GM12874 (cell line): ENCODE results near the gene POU5F1.

Source experiments
- TF ChIP-seq, protein P1 (sequence below): IDR thresholded peaks from 2 replicates; pipeline ENCODE4 v1.5.1; 2011; ENCODE audit warnings: low read depth, mild to moderate bottlenecking, control low read depth, low read length, moderate library complexity; ENCODE audit not compliant: insufficient read depth

The POU5F1 gene

DNA sequence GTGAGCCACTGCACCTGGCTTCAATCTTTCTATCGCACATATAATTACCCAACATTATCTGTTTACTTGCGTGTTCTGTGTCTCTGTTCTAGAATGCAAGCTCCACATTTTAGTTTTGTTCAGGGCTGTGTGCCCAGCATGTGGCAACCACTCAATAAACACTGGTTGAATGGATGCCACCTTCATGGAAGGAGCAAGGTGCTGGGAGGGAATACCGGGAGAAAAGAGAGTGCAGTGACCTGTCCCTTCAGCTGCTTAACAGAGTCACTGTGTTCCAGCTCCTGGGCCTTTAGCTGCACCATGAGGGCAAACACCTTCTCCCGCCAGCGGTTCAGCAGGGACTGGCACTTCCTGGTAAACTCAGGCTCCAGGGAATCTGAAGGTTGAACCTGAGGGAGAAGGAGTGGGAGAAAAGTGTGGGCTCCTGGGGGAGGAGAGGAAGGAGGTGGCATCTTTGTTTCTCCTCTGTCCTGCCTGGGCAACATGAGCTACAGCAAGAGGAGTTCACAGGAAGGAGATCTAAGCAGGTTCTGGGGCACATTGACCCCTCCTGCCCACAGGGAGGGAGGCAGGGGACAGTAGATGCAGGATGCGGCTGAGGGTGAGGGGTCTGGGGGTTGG is 20.5 kb downstream of the POU5F1 start:
- TF ChIP-seq, protein P1, sequence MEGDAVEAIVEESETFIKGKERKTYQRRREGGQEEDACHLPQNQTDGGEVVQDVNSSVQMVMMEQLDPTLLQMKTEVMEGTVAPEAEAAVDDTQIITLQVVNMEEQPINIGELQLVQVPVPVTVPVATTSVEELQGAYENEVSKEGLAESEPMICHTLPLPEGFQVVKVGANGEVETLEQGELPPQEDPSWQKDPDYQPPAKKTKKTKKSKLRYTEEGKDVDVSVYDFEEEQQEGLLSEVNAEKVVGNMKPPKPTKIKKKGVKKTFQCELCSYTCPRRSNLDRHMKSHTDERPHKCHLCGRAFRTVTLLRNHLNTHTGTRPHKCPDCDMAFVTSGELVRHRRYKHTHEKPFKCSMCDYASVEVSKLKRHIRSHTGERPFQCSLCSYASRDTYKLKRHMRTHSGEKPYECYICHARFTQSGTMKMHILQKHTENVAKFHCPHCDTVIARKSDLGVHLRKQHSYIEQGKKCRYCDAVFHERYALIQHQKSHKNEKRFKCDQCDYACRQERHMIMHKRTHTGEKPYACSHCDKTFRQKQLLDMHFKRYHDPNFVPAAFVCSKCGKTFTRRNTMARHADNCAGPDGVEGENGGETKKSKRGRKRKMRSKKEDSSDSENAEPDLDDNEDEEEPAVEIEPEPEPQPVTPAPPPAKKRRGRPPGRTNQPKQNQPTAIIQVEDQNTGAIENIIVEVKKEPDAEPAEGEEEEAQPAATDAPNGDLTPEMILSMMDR = no peak

DNA sequence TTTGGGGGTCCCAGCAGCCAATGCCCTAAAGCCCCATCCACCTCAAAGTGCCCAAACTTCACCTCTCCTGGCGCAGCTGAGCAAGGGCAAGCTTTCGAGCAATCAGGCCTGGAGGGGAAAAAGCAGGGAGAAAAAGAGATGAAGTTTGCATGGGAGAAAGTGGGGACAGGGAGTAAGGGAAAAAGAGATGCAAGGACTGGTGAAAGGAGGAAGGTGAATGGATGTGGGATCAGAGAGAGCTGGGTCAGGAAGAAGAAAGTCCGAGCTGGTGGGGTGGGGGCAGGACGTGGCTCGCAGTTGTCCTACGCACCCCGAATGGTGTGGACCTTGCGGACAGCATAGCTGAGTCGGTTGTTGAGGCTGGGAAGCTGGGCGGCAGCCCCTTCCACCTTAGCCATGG is 25.1 kb downstream of the POU5F1 start:
- TF ChIP-seq, protein P1 = no peak

GRCh38 chr6:31144970-31145340 is 25.5 kb downstream of the POU5F1 start:
- TF ChIP-seq, protein P1 = no peak

DNA sequence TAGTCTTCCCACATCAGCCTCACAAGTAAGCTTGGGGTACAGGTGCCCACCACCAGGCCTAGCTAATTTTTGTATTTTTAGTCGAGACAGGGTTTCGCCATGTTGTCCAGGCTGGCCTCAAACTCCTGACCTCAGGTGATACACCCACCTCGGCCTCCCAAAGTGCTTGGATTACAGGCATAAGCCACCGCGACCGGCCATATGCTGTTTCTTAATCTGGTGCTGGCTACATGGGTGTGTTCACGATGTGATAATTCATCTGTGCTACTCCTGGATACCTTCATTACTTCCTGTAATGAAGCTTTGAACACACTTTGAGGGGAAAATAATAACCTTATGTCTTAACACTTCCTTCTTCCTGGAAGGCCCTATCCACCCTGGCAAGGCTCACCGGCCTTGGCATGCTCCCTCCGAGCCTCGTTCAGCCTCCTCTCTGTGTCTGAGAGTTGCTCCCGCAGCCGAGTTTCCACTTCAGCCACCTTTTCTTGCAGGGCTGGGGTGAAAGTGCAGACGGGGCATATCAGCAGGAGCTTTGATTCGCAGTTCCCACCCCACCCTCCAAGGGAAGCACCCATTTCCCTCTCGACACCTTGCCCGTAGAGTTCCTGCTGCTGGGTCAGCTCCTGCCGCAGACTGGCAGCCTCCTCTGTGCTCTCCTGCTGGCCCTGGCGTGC is 26.0 kb downstream of the POU5F1 start:
- TF ChIP-seq, protein P1 = no peak

DNA sequence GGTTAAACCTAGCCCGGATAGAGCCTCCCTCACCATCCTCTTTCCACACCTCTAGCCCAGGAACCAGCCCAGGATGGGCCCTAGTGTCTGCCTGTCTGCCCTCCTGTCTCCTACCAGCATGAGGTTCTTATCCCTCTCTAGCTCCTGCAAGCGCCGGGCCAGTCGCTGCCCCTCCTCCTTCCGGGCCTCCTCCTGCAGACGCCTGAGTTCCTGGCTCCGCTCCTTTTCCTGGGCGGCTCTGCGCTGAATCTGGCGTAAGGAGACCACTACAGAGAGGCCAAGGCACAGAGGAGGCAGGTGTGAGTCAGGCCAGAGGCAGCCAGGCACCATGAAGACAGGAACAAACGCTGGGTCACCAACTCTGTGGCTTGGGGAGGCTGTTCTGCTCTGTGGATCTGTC is 27.3 kb downstream of the POU5F1 start:
- TF ChIP-seq, protein P1 = no peak

DNA sequence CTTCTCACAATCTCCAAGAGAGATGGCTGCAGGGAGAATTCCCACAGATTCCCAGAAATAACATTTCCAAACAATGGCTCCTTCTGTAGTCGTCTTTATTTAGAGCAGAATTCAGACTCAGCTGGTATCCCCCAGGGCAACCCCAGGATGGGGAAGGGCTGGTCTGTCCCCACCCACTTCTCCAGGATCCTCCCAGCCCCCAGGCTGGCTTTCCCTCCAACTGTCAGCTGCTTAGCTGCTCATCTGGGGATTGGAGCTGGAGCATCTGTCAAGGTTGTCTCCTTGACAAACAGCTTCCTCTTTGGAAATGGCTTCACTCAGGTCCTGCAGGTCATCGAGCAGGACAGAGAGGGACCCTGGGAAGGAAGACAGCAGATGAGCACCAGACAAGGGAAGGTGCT is 28.1 kb downstream of the POU5F1 start:
- TF ChIP-seq, protein P1 = no peak

DNA sequence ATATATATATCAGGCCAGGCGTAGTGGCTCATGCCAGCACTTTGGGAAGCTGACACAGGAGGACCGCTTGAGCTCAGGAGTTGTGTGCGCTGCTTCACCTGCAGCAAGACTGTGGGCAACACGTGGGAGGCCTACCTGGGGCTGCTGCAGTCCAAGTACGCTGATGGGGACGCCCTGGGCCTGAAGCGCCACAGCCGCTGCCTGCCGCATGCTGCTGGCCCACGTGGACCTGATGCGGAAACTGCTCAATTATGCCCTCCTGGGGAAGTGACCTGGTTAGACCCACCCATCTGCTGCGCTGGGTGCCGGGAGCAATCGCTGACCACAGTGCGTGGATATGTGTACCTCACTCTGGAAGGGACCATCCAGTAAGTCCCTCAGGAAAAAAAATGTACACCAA is 29.8 kb downstream of the POU5F1 start:
- TF ChIP-seq, protein P1 = no peak

DNA sequence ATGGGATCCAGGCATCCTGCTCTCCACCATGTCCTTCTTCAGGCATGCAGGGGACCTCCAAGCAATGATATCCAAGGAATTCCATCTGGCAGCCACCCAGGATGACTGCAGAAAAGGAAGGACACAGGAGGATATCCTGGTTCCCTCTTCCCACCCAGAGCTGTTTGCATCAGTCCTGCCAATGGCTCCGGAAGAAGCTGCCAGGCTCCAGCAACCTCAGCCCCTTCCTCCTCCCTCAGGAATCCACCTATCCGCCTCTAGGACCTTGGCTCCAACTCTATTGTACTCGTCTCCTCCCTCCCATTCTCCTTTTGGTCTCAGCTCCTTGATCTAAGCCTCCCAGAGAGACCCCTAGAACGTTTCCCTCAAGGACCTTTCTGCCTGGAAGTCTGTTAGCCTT is 30.9 kb downstream of the POU5F1 start:
- TF ChIP-seq, protein P1 = no peak
